ENCODE results near the gene EEF2K. TPM values are rescaled to one million over a fixed set of nuclear protein-coding genes. Genes with fewer than 3 reads are reported as not detected.

Gene EEF2K
- polyA plus RNA-seq, 1 experiment, result 9.6 TPM

DNA sequence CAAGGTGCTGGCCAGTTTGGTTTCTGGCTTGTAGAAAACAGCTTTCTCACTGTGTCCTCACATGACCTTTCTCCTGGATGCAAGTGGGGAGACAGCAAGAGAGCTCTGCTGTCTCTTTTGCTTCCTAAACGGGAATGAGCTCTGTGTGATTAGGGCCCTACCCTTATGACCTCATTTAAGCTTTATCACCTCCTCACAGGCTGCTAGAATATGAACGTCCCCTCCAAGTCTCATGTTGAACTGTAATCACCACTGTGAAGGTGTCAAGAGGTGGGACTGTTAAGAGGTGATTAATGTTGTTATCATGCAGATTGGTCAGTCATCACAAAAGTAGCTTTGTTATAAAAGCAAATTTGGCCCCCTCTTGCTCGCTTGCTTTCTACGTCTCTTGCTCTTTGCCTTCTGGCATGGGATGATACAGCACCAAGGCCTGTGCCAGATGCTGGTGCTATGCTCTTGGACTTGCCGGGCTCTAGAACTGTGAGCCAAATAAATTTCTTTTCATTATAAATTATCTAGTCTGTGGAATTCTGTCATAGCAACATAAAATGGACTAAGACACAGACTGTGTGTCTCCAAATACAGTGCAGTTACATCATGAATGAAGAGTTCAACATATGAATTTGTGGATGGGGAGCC lies 76.3 kb downstream of the EEF2K start:
- TF ChIP-seq, protein P1, sequence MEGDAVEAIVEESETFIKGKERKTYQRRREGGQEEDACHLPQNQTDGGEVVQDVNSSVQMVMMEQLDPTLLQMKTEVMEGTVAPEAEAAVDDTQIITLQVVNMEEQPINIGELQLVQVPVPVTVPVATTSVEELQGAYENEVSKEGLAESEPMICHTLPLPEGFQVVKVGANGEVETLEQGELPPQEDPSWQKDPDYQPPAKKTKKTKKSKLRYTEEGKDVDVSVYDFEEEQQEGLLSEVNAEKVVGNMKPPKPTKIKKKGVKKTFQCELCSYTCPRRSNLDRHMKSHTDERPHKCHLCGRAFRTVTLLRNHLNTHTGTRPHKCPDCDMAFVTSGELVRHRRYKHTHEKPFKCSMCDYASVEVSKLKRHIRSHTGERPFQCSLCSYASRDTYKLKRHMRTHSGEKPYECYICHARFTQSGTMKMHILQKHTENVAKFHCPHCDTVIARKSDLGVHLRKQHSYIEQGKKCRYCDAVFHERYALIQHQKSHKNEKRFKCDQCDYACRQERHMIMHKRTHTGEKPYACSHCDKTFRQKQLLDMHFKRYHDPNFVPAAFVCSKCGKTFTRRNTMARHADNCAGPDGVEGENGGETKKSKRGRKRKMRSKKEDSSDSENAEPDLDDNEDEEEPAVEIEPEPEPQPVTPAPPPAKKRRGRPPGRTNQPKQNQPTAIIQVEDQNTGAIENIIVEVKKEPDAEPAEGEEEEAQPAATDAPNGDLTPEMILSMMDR (IDR thresholded peaks at IDR 0.05; ENCODE audit: low read depth, low read length), result no peak

GRCh38 chr16:22284637-22285036 lies 78.6 kb downstream of the EEF2K start:
- no peak overlapping the region for H3K4me3 ChIP-seq (ENCODE audit: low read depth, low read length)
- CTCF ChIA-PET, result no interaction called here

More for the DNA sequence above, 76.3 kb downstream of the EEF2K start:
- peaks cover 3% of the 10 kb centered on the region for H3K9me3 ChIP-seq (ENCODE audit: control insufficient read depth, insufficient read depth, low read length)
- H3K27me3 ChIP-seq (ENCODE audit: control insufficient read depth, insufficient read depth, low read length), result no peaks in the 10 kb centered on the region
- DNase-seq (ENCODE audit: low read depth, low spot score), result no peak
- ChIA-PET POLR2A (no interaction called here), CTCF (no interaction called here)
- H3K27ac ChIP-seq (ENCODE audit: low read depth, low read length), result no peak overlapping the region
- no peak overlapping the region for H3K4me3 ChIP-seq (ENCODE audit: low read depth, low read length)

GRCh38 chr16:22285080-22285479 lies 79.0 kb downstream of the EEF2K start:
- no peak overlapping the region for H3K27ac ChIP-seq (ENCODE audit: low read depth, low read length)
- ChIA-PET CTCF (no interaction called here), POLR2A (no interaction called here)
- TF ChIP-seq, protein P1 (IDR thresholded peaks at IDR 0.05; ENCODE audit: low read depth, low read length), result no peak
- H3K4me3 ChIP-seq (ENCODE audit: low read depth, low read length), result no peak overlapping the region
- no peaks in the 10 kb centered on the region for H3K27me3 ChIP-seq (ENCODE audit: control insufficient read depth, insufficient read depth, low read length)
- peaks cover 3% of the 10 kb centered on the region for H3K9me3 ChIP-seq (ENCODE audit: control insufficient read depth, insufficient read depth, low read length)
- no peak for DNase-seq (ENCODE audit: low read depth, low spot score)

More at GRCh38 chr16:22284637-22285036, 78.6 kb downstream of the EEF2K start:
- Histone ChIP-seq H3K9me3 (ENCODE audit: control insufficient read depth, insufficient read depth, low read length) (peaks cover 3% of the 10 kb centered on the region), H3K27ac (ENCODE audit: low read depth, low read length) (no peak overlapping the region), H3K27me3 (ENCODE audit: control insufficient read depth, insufficient read depth, low read length) (no peaks in the 10 kb centered on the region)
- POLR2A ChIA-PET, result no interaction called here
- TF ChIP-seq, protein P1 (IDR thresholded peaks at IDR 0.05; ENCODE audit: low read depth, low read length), result no peak
- peak; percentile 33 for DNase-seq (ENCODE audit: low read depth, low spot score)

DNA sequence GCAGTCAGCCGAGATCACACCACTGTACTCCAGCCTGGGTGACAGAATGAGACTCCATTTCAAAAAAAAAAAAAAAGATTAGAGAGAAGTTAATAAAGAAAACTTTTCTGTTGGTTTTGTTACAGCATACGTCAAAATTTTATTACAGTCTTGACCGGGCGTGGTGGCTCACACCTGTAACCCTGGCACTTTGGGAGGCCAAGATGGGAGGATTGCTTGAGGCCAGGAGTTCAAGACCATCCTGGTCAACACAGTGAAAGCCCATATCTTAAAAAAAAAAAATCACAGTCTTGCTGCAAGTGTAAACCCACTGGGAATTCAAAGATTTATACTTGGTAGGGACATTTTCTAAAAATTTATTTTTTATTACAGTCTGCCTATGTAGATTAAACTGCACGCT lies 84.9 kb downstream of the EEF2K start:
- TF ChIP-seq, protein P1 (IDR thresholded peaks at IDR 0.05; ENCODE audit: low read depth, low read length), result no peak
- Histone ChIP-seq H3K4me3 (ENCODE audit: low read depth, low read length) (no peak overlapping the region), H3K9me3 (ENCODE audit: control insufficient read depth, insufficient read depth, low read length) (no peaks in the 10 kb centered on the region), H3K27me3 (ENCODE audit: control insufficient read depth, insufficient read depth, low read length) (no peaks in the 10 kb centered on the region), H3K27ac (ENCODE audit: low read depth, low read length) (no peak overlapping the region)
- POLR2A ChIA-PET, result no interaction called here
- no peak for DNase-seq (ENCODE audit: low read depth, low spot score)
- CTCF ChIA-PET, result no interaction called here

DNA sequence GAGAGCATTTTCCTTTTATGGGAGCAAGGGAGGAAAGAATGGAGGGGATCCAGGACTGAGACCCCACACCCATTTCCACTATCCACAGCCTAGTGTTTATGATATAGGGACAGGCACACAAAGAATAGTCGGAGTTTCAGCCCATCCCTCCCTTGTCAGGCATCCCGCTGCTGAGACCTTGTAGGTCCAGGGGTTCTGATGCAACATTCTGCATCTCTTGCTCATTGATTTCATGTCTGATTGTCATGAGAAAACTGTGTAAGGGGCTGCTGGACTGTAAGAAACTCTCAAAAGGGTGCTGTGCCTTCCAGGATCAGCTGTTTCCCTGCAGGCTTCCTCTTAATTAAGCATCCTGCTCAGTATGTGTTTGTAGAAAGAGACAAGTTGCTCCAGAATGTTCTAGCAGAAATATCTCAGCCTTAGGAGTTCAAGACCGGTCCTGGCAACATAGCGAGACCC lies 85.8 kb downstream of the EEF2K start:
- Histone ChIP-seq H3K27me3 (ENCODE audit: control insufficient read depth, insufficient read depth, low read length) (no peaks in the 10 kb centered on the region), H3K9me3 (ENCODE audit: control insufficient read depth, insufficient read depth, low read length) (no peaks in the 10 kb centered on the region), H3K4me3 (ENCODE audit: low read depth, low read length) (no peak overlapping the region), H3K27ac (ENCODE audit: low read depth, low read length) (no peak overlapping the region)
- TF ChIP-seq, protein P1 (IDR thresholded peaks at IDR 0.05; ENCODE audit: low read depth, low read length), result no peak
- ChIA-PET CTCF (interaction anchor here (0.6 to 0.7 kb wide), 2 partner anchors 8 to 9 kb away, joined by 3 read pairs; no protein-coding TSS in a partner anchor), POLR2A (no interaction called here)
- peak; percentile 39 for DNase-seq (ENCODE audit: low read depth, low spot score)
